ENCODE data around the gene PLK5. TPM values are rescaled to one million over a fixed set of nuclear protein-coding genes. Genes with fewer than 3 reads are reported as not detected.

The PLK5 gene
- total RNA-seq, 1 donor from 2014 or later, result 0.26 TPM

DNA sequence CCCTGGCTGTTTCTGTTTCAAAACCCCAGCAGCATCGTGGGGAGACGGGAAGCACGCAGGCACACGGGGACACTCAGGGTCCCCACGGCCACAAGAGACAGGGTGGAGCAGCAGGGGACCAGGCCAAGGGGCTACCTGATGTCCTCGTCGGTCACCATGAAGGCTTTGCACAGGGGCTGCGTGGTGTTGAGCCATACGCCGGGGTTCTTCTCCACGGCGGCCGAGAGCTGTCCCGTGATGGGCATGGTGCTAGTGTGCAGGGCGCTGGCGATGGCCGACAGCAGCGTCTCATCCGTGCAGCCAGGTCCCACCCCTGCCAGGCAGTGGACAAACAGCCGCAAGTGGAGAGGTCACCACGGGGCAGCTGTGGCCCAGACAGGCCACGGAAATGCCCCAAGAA, 57.1 kb downstream of the PLK5 start:
- no peaks in the 10 kb centered on the region for H3K9me3 Mint-ChIP-seq (ENCODE audit: low read depth)
- no peaks in the 10 kb centered on the region for H3K4me1 Mint-ChIP-seq (ENCODE audit: low read depth)
- no peaks in the 10 kb centered on the region for H3K27me3 Mint-ChIP-seq
- peaks cover 24% of the 10 kb centered on the region for H3K36me3 Mint-ChIP-seq (ENCODE audit: insufficient read depth)
- TF ChIP-seq, protein P1, sequence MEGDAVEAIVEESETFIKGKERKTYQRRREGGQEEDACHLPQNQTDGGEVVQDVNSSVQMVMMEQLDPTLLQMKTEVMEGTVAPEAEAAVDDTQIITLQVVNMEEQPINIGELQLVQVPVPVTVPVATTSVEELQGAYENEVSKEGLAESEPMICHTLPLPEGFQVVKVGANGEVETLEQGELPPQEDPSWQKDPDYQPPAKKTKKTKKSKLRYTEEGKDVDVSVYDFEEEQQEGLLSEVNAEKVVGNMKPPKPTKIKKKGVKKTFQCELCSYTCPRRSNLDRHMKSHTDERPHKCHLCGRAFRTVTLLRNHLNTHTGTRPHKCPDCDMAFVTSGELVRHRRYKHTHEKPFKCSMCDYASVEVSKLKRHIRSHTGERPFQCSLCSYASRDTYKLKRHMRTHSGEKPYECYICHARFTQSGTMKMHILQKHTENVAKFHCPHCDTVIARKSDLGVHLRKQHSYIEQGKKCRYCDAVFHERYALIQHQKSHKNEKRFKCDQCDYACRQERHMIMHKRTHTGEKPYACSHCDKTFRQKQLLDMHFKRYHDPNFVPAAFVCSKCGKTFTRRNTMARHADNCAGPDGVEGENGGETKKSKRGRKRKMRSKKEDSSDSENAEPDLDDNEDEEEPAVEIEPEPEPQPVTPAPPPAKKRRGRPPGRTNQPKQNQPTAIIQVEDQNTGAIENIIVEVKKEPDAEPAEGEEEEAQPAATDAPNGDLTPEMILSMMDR (IDR thresholded peaks at IDR 0.05; ENCODE audit: unreplicated experiment), result no peak
- DNase-seq (ENCODE audit: low spot score, unreplicated experiment), result no peak
- no peak overlapping the region for H3K27ac Mint-ChIP-seq
- no peak overlapping the region for H3K4me3 Mint-ChIP-seq (ENCODE audit: low read depth)

DNA sequence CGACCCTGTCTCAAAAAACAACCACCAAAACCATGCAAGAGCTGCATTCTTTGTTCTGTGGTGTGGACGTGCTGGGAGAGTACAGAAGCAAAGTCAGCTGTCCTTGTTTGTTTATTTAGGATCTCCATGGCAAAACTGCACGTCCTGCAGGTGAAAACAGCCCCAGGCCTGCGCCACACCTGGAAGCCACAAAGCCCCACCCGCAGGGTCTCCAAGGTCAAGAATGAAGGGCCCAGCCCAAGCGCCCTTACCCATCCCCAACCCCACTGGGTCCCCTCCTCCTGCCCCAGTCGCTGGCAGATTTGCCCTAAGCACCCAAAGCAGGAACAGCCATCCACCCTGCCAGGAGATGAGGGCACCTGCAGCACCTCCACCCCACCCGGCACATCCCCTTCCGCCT, 58.3 kb downstream of the PLK5 start:
- Mint-ChIP-seq H3K4me3 (ENCODE audit: low read depth) (no peak overlapping the region), H3K27me3 (no peaks in the 10 kb centered on the region), H3K27ac (no peak overlapping the region), H3K9me3 (ENCODE audit: low read depth) (no peaks in the 10 kb centered on the region), H3K4me1 (ENCODE audit: low read depth) (peaks cover under 1% of the 10 kb centered on the region), H3K36me3 (ENCODE audit: insufficient read depth) (peaks cover 27% of the 10 kb centered on the region)
- TF ChIP-seq, protein P1 (IDR thresholded peaks at IDR 0.05; ENCODE audit: unreplicated experiment), result no peak
- no peak for DNase-seq (ENCODE audit: low spot score, unreplicated experiment)

DNA sequence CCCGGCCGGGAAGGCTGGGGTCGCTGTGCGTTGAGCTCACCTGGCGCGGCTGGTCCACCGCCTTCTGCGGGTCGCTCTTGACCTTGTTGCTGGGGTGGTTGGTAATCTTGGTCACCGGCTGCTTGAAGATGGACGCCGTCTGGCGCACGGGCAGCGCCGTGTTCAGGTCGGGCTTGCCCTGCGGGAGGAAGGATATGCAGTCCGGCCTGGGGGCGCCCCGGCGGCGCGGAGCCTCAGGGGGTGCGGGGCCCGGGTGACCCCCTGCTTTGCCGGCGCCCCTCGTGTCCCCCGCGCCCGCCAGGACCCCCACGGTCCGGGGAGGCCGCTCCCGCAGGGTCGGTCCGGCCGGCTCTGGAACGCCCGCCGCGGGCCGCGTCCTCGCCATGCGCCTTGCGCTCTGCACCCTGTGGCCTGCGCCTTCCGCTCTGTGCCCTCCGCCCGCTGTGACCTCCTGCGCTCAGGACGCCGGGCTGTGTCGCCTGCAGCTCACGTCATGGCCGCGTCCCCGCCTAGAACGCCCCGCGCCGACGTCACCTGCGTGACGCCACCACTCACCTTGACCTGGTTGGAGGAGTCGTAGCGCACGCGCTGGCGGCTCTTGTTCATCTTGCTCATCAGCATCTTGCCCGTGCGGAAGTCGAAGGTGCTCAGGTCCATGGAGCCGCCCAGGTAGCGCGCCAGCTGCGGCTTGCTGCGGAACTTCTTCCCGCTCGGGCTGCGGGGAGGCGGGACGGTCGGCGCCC, 60.8 kb downstream of the PLK5 start:
- no peak for DNase-seq (ENCODE audit: low spot score, unreplicated experiment)
- H3K4me1 Mint-ChIP-seq (ENCODE audit: low read depth), result peaks cover 2% of the 10 kb centered on the region
- no peaks in the 10 kb centered on the region for H3K9me3 Mint-ChIP-seq (ENCODE audit: low read depth)
- no peak overlapping the region for H3K4me3 Mint-ChIP-seq (ENCODE audit: low read depth)
- H3K27ac Mint-ChIP-seq, result peak overlapping the region; percentile 33
- H3K36me3 Mint-ChIP-seq (ENCODE audit: insufficient read depth), result peaks cover 29% of the 10 kb centered on the region
- H3K27me3 Mint-ChIP-seq, result no peaks in the 10 kb centered on the region
- TF ChIP-seq, protein P1 (IDR thresholded peaks at IDR 0.05; ENCODE audit: unreplicated experiment), result no peak

DNA sequence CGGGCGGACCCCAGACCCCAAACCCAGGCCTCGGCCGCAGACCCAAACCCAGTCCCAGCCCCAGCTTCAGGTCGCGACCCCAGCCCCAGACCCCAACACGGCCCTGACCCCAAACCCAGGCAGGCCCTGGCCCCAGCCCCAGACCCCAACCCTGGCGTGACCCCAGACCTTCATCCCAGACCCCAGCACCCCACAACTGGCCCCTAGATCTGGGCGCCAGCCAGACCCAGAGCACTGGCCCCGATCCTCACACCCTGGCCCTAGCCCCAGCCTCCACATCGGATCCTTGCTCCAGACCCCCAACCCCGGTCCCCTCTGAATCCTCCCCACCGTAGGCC, 61.3 kb downstream of the PLK5 start:
- no peak for DNase-seq (ENCODE audit: low spot score, unreplicated experiment)
- H3K27me3 Mint-ChIP-seq, result no peaks in the 10 kb centered on the region
- H3K9me3 Mint-ChIP-seq (ENCODE audit: low read depth), result no peaks in the 10 kb centered on the region
- TF ChIP-seq, protein P1 (IDR thresholded peaks at IDR 0.05; ENCODE audit: unreplicated experiment), result no peak
- peaks cover 26% of the 10 kb centered on the region for H3K36me3 Mint-ChIP-seq (ENCODE audit: insufficient read depth)
- peaks cover 3% of the 10 kb centered on the region for H3K4me1 Mint-ChIP-seq (ENCODE audit: low read depth)
- H3K4me3 Mint-ChIP-seq (ENCODE audit: low read depth), result no peak overlapping the region
- H3K27ac Mint-ChIP-seq, result peak overlapping the region; percentile 81

Other genes with a start within 250 kb of the PLK5 start
- gene FAM174C, start 248.5 kb upstream of the PLK5 start, total RNA-seq, result 30.0 and 31.8 TPM in 2 replicates
- gene EFNA2, start 238.2 kb upstream of the PLK5 start, total RNA-seq, result 23.8 and 26.5 TPM in 2 replicates
- gene NDUFS7, start 140.2 kb upstream of the PLK5 start, total RNA-seq, result 56.8 and 62.4 TPM in 2 replicates
- 47.0 and 48.5 TPM in 2 replicates for gene GAMT, start 122.5 kb upstream of the PLK5 start, total RNA-seq
- 131 and 136 TPM in 2 replicates for gene DAZAP1, start 116.5 kb upstream of the PLK5 start, total RNA-seq
- 917 and 938 TPM in 2 replicates for gene RPS15, start 85.7 kb upstream of the PLK5 start, total RNA-seq
- 5.2 and 5.8 TPM in 2 replicates for gene APC2, start 74.0 kb upstream of the PLK5 start, total RNA-seq
- gene C19orf25, start 44.9 kb upstream of the PLK5 start, total RNA-seq, result 31.3 and 36.0 TPM in 2 replicates
- gene PCSK4, start 33.7 kb upstream of the PLK5 start, total RNA-seq, result 32.9 and 37.7 TPM in 2 replicates
- gene REEP6, start 32.9 kb upstream of the PLK5 start, total RNA-seq, result 16.0 and 16.6 TPM in 2 replicates
- 2.3 and 4.8 TPM in 2 replicates for gene ADAMTSL5, start 11.1 kb upstream of the PLK5 start, total RNA-seq
- 119 and 124 TPM in 2 replicates for gene MEX3D, start 44.2 kb downstream of the PLK5 start, total RNA-seq
- 131 and 133 TPM in 2 replicates for gene MBD3, start 68.8 kb downstream of the PLK5 start, total RNA-seq
- gene UQCR11, start 81.4 kb downstream of the PLK5 start, total RNA-seq, result 156 and 171 TPM in 2 replicates
- gene TCF3, start 128.5 kb downstream of the PLK5 start, total RNA-seq, result 318 and 334 TPM in 2 replicates
- 41.9 and 42.9 TPM in 2 replicates for gene ONECUT3, start 229.4 kb downstream of the PLK5 start, total RNA-seq

All from progenitor cell of endocrine pancreas (in vitro differentiated cells).